Smooth muscle cell of bladder (primary cell): ENCODE results near the gene UBL4B. TPM values are rescaled to one million over a fixed set of nuclear protein-coding genes. Genes with fewer than 3 reads are reported as not detected.

ENCODE experiments used
- total RNA-seq: library from RNA; depleted of rRNA; stranded (reverse); fragments of >200 nt; gene quantifications from 2 replicates; pipeline ENCODE4 v1.2.3, GENCODE V29; 2014

The UBL4B gene, protein sequence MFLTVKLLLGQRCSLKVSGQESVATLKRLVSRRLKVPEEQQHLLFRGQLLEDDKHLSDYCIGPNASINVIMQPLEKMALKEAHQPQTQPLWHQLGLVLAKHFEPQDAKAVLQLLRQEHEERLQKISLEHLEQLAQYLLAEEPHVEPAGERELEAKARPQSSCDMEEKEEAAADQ
- total RNA-seq: not detected in 2 replicates

DNA sequence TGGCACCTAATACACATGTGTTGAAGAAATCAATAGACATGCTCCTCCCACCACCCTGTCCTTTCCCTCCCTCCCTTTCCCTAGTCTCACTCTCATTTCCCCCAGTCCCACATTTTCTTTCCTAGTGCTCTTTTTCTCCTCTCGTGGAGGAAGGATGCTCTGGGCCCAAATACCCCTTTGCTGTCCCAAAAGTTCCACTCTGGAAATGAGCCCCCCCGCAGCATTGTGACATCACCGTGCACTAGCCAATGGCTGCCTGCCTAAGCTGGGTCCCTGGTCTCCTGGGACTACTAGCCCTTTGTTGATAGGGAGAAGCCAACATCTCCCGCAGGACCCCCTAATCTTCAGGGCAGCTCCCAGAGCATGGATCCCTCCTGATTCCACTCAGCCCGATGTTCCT lies at the start of gene UBL4B:
TSS of gene UBL4B (plus strand) at position 301 of the 400 bp plus-strand sequence. CDS start at position 393, 92 bp downstream.

GRCh38 chr1:110070671-110071242 lies 41.5 kb upstream of the UBL4B start, which contains the start of gene ALX3:
Gene ALX3 (minus strand): TSS chr1:110070672. CDS start chr1:110070612, 60 bp downstream.

GRCh38 chr1:110150330-110151174 lies 38.3 kb downstream of the UBL4B start, which contains the start of gene SLC6A17:
Gene SLC6A17 (plus strand): TSS chr1:110150494. CDS start chr1:110166930, 16,436 bp downstream.

Other genes starting within 250 kb of the UBL4B start
- 38.0 and 47.1 TPM in 2 replicates for gene CSF1, start 201.6 kb upstream of the UBL4B start, total RNA-seq
- gene AHCYL1, start 127.7 kb upstream of the UBL4B start, total RNA-seq: 51.1 and 92.3 TPM in 2 replicates
- gene STRIP1, start 77.8 kb upstream of the UBL4B start, total RNA-seq: 39.8 and 44.2 TPM in 2 replicates
- not detected in 2 replicates for gene ALX3, start 41.8 kb upstream of the UBL4B start, total RNA-seq
- gene SLC6A17, start 38.1 kb downstream of the UBL4B start, total RNA-seq: under 0.01 and 0.09 TPM in 2 replicates
- 0.57 and 2.8 TPM in 2 replicates for gene KCNC4, start 97.9 kb downstream of the UBL4B start, total RNA-seq
- 25.6 and 27.6 TPM in 2 replicates for gene RBM15, start 226.9 kb downstream of the UBL4B start, total RNA-seq